HepG2 (cell line): ENCODE data around the gene UBE2G2.

Experiments
- MEIS1 ChIP-seq: sonication (generic); formaldehyde crosslinking; IDR thresholded peaks from 2 replicates; pipeline ENCODE4 v1.9.0; 2021; ENCODE audit warnings: mild to moderate bottlenecking, missing genetic modification reagents, moderate library complexity, borderline replicate concordance
- NBN ChIP-seq: fragments of 450-650 bp; conservative IDR thresholded peaks from 2 replicates; pipeline ENCODE4 v1.6.1; 2017
- NFE2 ChIP-seq: sonication (generic); formaldehyde crosslinking; IDR thresholded peaks from 2 replicates; pipeline ENCODE4 v1.4.0; 2020; ENCODE audit warnings: missing genetic modification reagents
- TP53 ChIP-seq: sonication (generic); formaldehyde crosslinking; conservative IDR thresholded peaks from 2 replicates; pipeline ENCODE4 v1.4.0; 2020; ENCODE audit warnings: missing genetic modification reagents
- ZNF207 ChIP-seq: fragments of 450-650 bp; IDR thresholded peaks from 2 replicates; pipeline ENCODE4 v1.6.1; 2016; ENCODE audit warnings: antibody characterized with exemption, borderline replicate concordance
- ZNF580 ChIP-seq: IDR thresholded peaks from 2 replicates; pipeline ENCODE4 v1.6.1; 2016; ENCODE audit warnings: low read depth, borderline replicate concordance
- ZNF616 ChIP-seq: sonication (generic); formaldehyde crosslinking; IDR thresholded peaks from 2 replicates; pipeline ENCODE4 v1.5.0; 2020; ENCODE audit warnings: low read depth, mild to moderate bottlenecking, missing genetic modification reagents

GRCh38 chr21:44800103-44800502, 1.5 kb downstream of the UBE2G2 start:
- TF ChIP-seq MEIS1 (CRISPR knock-in tag) (no peak), ZNF616 (CRISPR knock-in tag) (no peak), NFE2 (CRISPR knock-in tag) (no peak), NBN (no peak), TP53 (no peak), ZNF580 (CRISPR knock-in tag) (no peak), ZNF207 (no peak)
